SK-N-SH (cell line): Measurements from ENCODE around the gene MYO1E.

Source experiments
- CHD2 ChIP-seq: fragments of 150-350 bp; IDR thresholded peaks from 2 replicates; pipeline ENCODE4 v1.6.1; 2018; ENCODE audit warnings: low read length; ENCODE audit not compliant: partially characterized antibody
- FOXM1 ChIP-seq: IDR thresholded peaks from 2 replicates; pipeline ENCODE4 v1.4.0; 2012; ENCODE audit warnings: low read depth, mild to moderate bottlenecking
- POLR2AphosphoS5 ChIP-seq: IDR thresholded peaks from 2 replicates; pipeline ENCODE4 v1.6.1; 2012; ENCODE audit warnings: low read depth, low read length
- TF ChIP-seq, protein P1 (sequence below): fragments of 200-600 bp; sonication (generic); IDR thresholded peaks from 2 replicates; pipeline ENCODE4 v1.6.1; 2017; ENCODE audit warnings: antibody characterized with exemption, mild to moderate bottlenecking, moderate library complexity
- TF ChIP-seq, protein P2 (sequence below): IDR thresholded peaks from 2 replicates; pipeline ENCODE4 v1.4.0; 2012; ENCODE audit warnings: low read depth
- TF ChIP-seq, protein P3 (sequence below): IDR thresholded peaks from 2 replicates; pipeline ENCODE4 v1.6.1; 2012; ENCODE audit warnings: mild to moderate bottlenecking, low read depth, low read length, moderate library complexity

DNA sequence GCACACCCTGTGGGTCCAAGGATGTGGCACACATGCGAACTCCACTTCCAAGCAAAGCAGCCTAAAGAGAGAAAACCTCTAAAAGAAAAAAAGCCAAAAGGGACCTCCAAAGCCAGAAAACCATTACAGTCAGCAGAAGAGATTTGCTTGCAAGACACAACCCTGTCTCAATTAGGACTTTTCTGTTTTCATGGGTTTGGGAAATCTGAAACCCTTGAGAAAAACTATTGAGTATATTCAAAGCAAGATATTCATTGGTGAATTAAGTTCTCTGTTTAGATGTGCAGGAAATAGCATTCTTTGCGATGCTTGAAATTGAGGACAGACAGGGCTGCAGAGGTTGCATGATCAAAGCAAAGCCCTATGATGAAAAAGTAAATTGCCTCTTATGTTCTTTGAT, 176.3 kb downstream of the MYO1E start:
- TF ChIP-seq CHD2 (no peak), FOXM1 (no peak), POLR2AphosphoS5 (no peak)
- TF ChIP-seq, protein P1, sequence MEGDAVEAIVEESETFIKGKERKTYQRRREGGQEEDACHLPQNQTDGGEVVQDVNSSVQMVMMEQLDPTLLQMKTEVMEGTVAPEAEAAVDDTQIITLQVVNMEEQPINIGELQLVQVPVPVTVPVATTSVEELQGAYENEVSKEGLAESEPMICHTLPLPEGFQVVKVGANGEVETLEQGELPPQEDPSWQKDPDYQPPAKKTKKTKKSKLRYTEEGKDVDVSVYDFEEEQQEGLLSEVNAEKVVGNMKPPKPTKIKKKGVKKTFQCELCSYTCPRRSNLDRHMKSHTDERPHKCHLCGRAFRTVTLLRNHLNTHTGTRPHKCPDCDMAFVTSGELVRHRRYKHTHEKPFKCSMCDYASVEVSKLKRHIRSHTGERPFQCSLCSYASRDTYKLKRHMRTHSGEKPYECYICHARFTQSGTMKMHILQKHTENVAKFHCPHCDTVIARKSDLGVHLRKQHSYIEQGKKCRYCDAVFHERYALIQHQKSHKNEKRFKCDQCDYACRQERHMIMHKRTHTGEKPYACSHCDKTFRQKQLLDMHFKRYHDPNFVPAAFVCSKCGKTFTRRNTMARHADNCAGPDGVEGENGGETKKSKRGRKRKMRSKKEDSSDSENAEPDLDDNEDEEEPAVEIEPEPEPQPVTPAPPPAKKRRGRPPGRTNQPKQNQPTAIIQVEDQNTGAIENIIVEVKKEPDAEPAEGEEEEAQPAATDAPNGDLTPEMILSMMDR, result no peak
- TF ChIP-seq, protein P2, sequence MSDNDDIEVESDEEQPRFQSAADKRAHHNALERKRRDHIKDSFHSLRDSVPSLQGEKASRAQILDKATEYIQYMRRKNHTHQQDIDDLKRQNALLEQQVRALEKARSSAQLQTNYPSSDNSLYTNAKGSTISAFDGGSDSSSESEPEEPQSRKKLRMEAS, result no peak
- TF ChIP-seq, protein P3, sequence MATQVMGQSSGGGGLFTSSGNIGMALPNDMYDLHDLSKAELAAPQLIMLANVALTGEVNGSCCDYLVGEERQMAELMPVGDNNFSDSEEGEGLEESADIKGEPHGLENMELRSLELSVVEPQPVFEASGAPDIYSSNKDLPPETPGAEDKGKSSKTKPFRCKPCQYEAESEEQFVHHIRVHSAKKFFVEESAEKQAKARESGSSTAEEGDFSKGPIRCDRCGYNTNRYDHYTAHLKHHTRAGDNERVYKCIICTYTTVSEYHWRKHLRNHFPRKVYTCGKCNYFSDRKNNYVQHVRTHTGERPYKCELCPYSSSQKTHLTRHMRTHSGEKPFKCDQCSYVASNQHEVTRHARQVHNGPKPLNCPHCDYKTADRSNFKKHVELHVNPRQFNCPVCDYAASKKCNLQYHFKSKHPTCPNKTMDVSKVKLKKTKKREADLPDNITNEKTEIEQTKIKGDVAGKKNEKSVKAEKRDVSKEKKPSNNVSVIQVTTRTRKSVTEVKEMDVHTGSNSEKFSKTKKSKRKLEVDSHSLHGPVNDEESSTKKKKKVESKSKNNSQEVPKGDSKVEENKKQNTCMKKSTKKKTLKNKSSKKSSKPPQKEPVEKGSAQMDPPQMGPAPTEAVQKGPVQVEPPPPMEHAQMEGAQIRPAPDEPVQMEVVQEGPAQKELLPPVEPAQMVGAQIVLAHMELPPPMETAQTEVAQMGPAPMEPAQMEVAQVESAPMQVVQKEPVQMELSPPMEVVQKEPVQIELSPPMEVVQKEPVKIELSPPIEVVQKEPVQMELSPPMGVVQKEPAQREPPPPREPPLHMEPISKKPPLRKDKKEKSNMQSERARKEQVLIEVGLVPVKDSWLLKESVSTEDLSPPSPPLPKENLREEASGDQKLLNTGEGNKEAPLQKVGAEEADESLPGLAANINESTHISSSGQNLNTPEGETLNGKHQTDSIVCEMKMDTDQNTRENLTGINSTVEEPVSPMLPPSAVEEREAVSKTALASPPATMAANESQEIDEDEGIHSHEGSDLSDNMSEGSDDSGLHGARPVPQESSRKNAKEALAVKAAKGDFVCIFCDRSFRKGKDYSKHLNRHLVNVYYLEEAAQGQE, result no peak
